ENCODE data around the gene DLX3.
A peak's percentile ranks its signal among the peaks of the same experiment; 100 is the strongest.

Gene DLX3

GRCh38 chr17:49972486-49973270, 22.3 kb downstream of the DLX3 start:
- DNase-seq (ENCODE audit: low spot score), result no peak

GRCh38 chr17:49971848-49972485, 23.1 kb downstream of the DLX3 start:
- DNase-seq (ENCODE audit: low spot score), result no peak

- DNase-seq (ENCODE audit: low spot score), result no peak
Observed at GRCh38 chr17:49971199-49971847, 23.7 kb downstream of the DLX3 start.

GRCh38 chr17:49970498-49970897, 24.5 kb downstream of the DLX3 start:
- DNase-seq (ENCODE audit: low spot score), result no peak

- DNase-seq (ENCODE audit: low spot score), result no peak
Observed at GRCh38 chr17:49969795-49970389, 25.1 kb downstream of the DLX3 start.

GRCh38 chr17:49969134-49969759, 25.8 kb downstream of the DLX3 start, which contains the start of gene DLX4:
DLX4 (plus strand) TSS chr17:49969190; CDS start chr17:49969469, 279 bp downstream.
- no peak for DNase-seq (ENCODE audit: low spot score)

GRCh38 chr17:49968405-49969133, 26.5 kb downstream of the DLX3 start:
- DNase-seq (ENCODE audit: low spot score), result no peak

GRCh38 chr17:49967621-49968404, 27.2 kb downstream of the DLX3 start:
- no peak for DNase-seq (ENCODE audit: low spot score)

GRCh38 chr17:49967205-49967604, 27.8 kb downstream of the DLX3 start:
- no peak for DNase-seq (ENCODE audit: low spot score)

- DNase-seq (ENCODE audit: low spot score), result no peak
Observed at GRCh38 chr17:49966767-49967166, 28.3 kb downstream of the DLX3 start.

- DNase-seq (ENCODE audit: low spot score), result no peak
Observed at GRCh38 chr17:49965524-49965909, 29.5 kb downstream of the DLX3 start.

- DNase-seq (ENCODE audit: low spot score), result no peak
Observed at GRCh38 chr17:49964769-49965523, 30.1 kb downstream of the DLX3 start.

GRCh38 chr17:49964303-49964768, 30.7 kb downstream of the DLX3 start:
- no peak for DNase-seq (ENCODE audit: low spot score)

GRCh38 chr17:49963626-49964302, 31.3 kb downstream of the DLX3 start:
- no peak for DNase-seq (ENCODE audit: low spot score)

- no peak for DNase-seq (ENCODE audit: low spot score)
Observed at GRCh38 chr17:49963309-49963625, 31.8 kb downstream of the DLX3 start.

- no peak for DNase-seq (ENCODE audit: low spot score)
Observed at GRCh38 chr17:49962599-49963308, 32.3 kb downstream of the DLX3 start.

- peak; percentile 50 for DNase-seq (ENCODE audit: low spot score)
Observed at GRCh38 chr17:49959183-49959935, 35.7 kb downstream of the DLX3 start.

GRCh38 chr17:49958723-49959122, 36.3 kb downstream of the DLX3 start:
- DNase-seq (ENCODE audit: low spot score), result no peak

Data from putamen (tissue), 1 donor.